ENCODE data around the gene ELL. TPM values are rescaled to one million over a fixed set of nuclear protein-coding genes. Genes with fewer than 3 reads are reported as not detected.

Gene ELL
- total and polyA plus RNA-seq, 2 donors from 2014 or later = 5.7 to 25.2 TPM

GRCh38 chr19:18393836-18394235, 128.0 kb downstream of the ELL start:
- no peaks in the 10 kb centered on the region for H3K9me3 ChIP-seq (ENCODE audit: control insufficient read depth in 2 of 3, insufficient read depth in 1 of 3, low read length in 3 of 3)
- no peak for TF ChIP-seq CTCF (IDR thresholded peaks at IDR 0.05; ENCODE audit: borderline replicate concordance, extremely low read depth, insufficient read depth)
- FAIRE-seq (no peak), DNase-seq (no peak)
- peaks cover 0 to 2% (median 0%) of the 10 kb centered on the region in 3 donors for H3K36me3 ChIP-seq (ENCODE audit: control insufficient read depth in 2 of 3, insufficient read depth in 3 of 3, low read length in 3 of 3)
- H3K9ac ChIP-seq (ENCODE audit: low read length in 3 of 3) = no peak overlapping the region
- peaks cover 0 to 13% (median 0%) of the 10 kb centered on the region in 3 donors for H3K4me1 ChIP-seq (ENCODE audit: control insufficient read depth in 2 of 3, insufficient read depth in 2 of 3, low read depth in 1 of 3, low read length in 3 of 3)
- no peak overlapping the region for H3K27ac ChIP-seq (ENCODE audit: low read depth in 2 of 2, low read length in 2 of 2)
- intact Hi-C loops (cut with DNase I) = no loop called here
- no peaks in the 10 kb centered on the region for H3K27me3 ChIP-seq (ENCODE audit: control insufficient read depth, insufficient read depth, low read length)
- H3K4me3 ChIP-seq (ENCODE audit: low read length in 3 of 3) = no peak overlapping the region

- DNase-seq = no peak
- Histone ChIP-seq H3K4me3 (ENCODE audit: low read length in 3 of 3) (no peak overlapping the region), H3K36me3 (ENCODE audit: control insufficient read depth in 2 of 3, insufficient read depth in 3 of 3, low read length in 3 of 3) (peaks cover 0 to 3% (median 2%) of the 10 kb centered on the region in 3 donors), H3K9me3 (ENCODE audit: control insufficient read depth in 2 of 3, insufficient read depth in 1 of 3, low read length in 3 of 3) (no peaks in the 10 kb centered on the region), H3K27me3 (ENCODE audit: control insufficient read depth, insufficient read depth, low read length) (no peaks in the 10 kb centered on the region), H3K27ac (ENCODE audit: low read depth in 2 of 2, low read length in 2 of 2) (no peak overlapping the region), H3K4me1 (ENCODE audit: control insufficient read depth in 2 of 3, insufficient read depth in 2 of 3, low read depth in 1 of 3, low read length in 3 of 3) (peaks cover 0 to 13% (median 0%) of the 10 kb centered on the region in 3 donors), H3K9ac (ENCODE audit: low read length in 3 of 3) (no peak overlapping the region)
- no peak for TF ChIP-seq CTCF (IDR thresholded peaks at IDR 0.05; ENCODE audit: borderline replicate concordance, extremely low read depth, insufficient read depth)
- no peak for FAIRE-seq
- intact Hi-C loops (cut with DNase I) = no loop called here
These were observed 128.9 kb downstream of the ELL start for GRCh38 chr19:18392926-18393325.

Other genes starting within 250 kb of the ELL start
- 6.3 TPM for gene IQCN, start 247.6 kb downstream of the ELL start, total RNA-seq
- gene IQCN, start 247.6 kb downstream of the ELL start, polyA plus RNA-seq (ENCODE audit: insufficient read depth, low read depth, low replicate concordance) = 0.82 TPM
- 181 TPM for gene JUND, start 240.4 kb downstream of the ELL start, total RNA-seq
- gene JUND, start 240.4 kb downstream of the ELL start, polyA plus RNA-seq (ENCODE audit: insufficient read depth, low read depth, low replicate concordance) = 117 TPM
- 87.7 TPM for gene LSM4, start 199.0 kb downstream of the ELL start, total RNA-seq
- 245 TPM for gene LSM4, start 199.0 kb downstream of the ELL start, polyA plus RNA-seq (ENCODE audit: insufficient read depth, low read depth, low replicate concordance)
- gene PGPEP1, start 181.5 kb downstream of the ELL start, total RNA-seq = 54.5 TPM
- gene PGPEP1, start 181.5 kb downstream of the ELL start, polyA plus RNA-seq (ENCODE audit: insufficient read depth, low read depth, low replicate concordance) = 76.1 TPM
- 51.2 TPM for gene GDF15, start 135.9 kb downstream of the ELL start, total RNA-seq
- gene GDF15, start 135.9 kb downstream of the ELL start, polyA plus RNA-seq (ENCODE audit: insufficient read depth, low read depth, low replicate concordance) = 154 TPM
- 13.1 TPM for gene LRRC25, start 124.4 kb downstream of the ELL start, total RNA-seq
- gene LRRC25, start 124.4 kb downstream of the ELL start, polyA plus RNA-seq (ENCODE audit: insufficient read depth, low read depth, low replicate concordance) = 2.7 TPM
- 64.9 TPM for gene SSBP4, start 102.7 kb downstream of the ELL start, total RNA-seq
- 74.9 TPM for gene SSBP4, start 102.7 kb downstream of the ELL start, polyA plus RNA-seq (ENCODE audit: insufficient read depth, low read depth, low replicate concordance)
- gene ISYNA1, start 83.9 kb downstream of the ELL start, total RNA-seq = 68.6 TPM
- gene ISYNA1, start 83.9 kb downstream of the ELL start, polyA plus RNA-seq (ENCODE audit: insufficient read depth, low read depth, low replicate concordance) = 101 TPM
- 207 TPM for gene FKBP8, start 21.5 kb upstream of the ELL start, total RNA-seq
- gene FKBP8, start 21.5 kb upstream of the ELL start, polyA plus RNA-seq (ENCODE audit: insufficient read depth, low read depth, low replicate concordance) = 314 TPM
- gene KXD1, start 35.8 kb upstream of the ELL start, total RNA-seq = 69.9 TPM
- gene KXD1, start 35.8 kb upstream of the ELL start, polyA plus RNA-seq (ENCODE audit: insufficient read depth, low read depth, low replicate concordance) = 56.3 TPM
- 828 TPM for gene UBA52, start 49.8 kb upstream of the ELL start, total RNA-seq
- 1,481 TPM for gene UBA52, start 49.8 kb upstream of the ELL start, polyA plus RNA-seq (ENCODE audit: insufficient read depth, low read depth, low replicate concordance)
- 56.9 TPM for gene REX1BD, start 66.7 kb upstream of the ELL start, total RNA-seq
- gene REX1BD, start 66.7 kb upstream of the ELL start, polyA plus RNA-seq (ENCODE audit: insufficient read depth, low read depth, low replicate concordance) = 104 TPM
- gene CRLF1, start 84.7 kb upstream of the ELL start, total RNA-seq = 28.9 TPM
- gene CRLF1, start 84.7 kb upstream of the ELL start, polyA plus RNA-seq (ENCODE audit: insufficient read depth, low read depth, low replicate concordance) = 6.6 TPM
- 5.9 TPM for gene TMEM59L, start 90.8 kb upstream of the ELL start, total RNA-seq
- 1.5 TPM for gene TMEM59L, start 90.8 kb upstream of the ELL start, polyA plus RNA-seq (ENCODE audit: insufficient read depth, low read depth, low replicate concordance)
- gene KLHL26, start 115.0 kb upstream of the ELL start, total RNA-seq = 16.1 TPM
- 5.6 TPM for gene KLHL26, start 115.0 kb upstream of the ELL start, polyA plus RNA-seq (ENCODE audit: insufficient read depth, low read depth, low replicate concordance)
- gene CRTC1, start 161.6 kb upstream of the ELL start, total RNA-seq = 26.8 TPM
- gene CRTC1, start 161.6 kb upstream of the ELL start, polyA plus RNA-seq (ENCODE audit: insufficient read depth, low read depth, low replicate concordance) = 10.9 TPM

All from kidney (tissue), 14 donors.